Measurements from ENCODE around the gene ZNF580. TPM values are rescaled to one million over a fixed set of nuclear protein-coding genes. Genes with fewer than 3 reads are reported as not detected.

The ZNF580 gene
- total and polyA plus RNA-seq, 2 of the 13 experiments (the other 11 are each of a cell fraction or from before 2014, with no cell fraction given), result 4.4 to 6.0 TPM

DNA sequence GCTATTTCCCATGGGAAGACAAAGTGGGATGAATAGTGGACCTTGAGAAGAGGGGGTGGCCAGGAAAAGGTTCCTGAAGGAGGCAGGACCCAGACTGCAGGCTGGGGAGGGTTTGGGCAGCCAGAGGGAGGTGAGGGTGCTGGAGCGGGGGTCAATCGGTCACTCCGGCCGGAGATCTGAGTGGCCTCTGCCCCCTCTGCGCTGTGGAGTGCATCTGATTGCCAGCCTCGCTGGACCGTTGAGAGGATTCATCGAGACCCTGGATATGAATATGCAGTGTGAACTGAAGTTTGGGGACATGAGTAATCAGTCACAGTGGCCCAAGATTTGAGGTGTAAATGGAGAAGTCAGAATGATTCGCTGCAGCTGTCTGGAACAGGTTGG, 5.5 kb upstream of the ZNF580 start:
- Histone ChIP-seq H3K79me2 (ENCODE audit: insufficient read depth, low read length) (peaks cover 23% of the 10 kb centered on the region), H3K9ac (ENCODE audit: insufficient read depth, low read depth, low read length) (peak overlapping the region; percentile 99), H3K27ac (ENCODE audit: extremely low read length, insufficient read depth, low read length) (peak overlapping the region; percentile 86), H3K4me1 (ENCODE audit: insufficient read depth, low read length) (peaks cover 54% of the 10 kb centered on the region), H3K4me2 (ENCODE audit: low read depth, low read length) (peak overlapping the region; percentile 98), H2AFZ (ENCODE audit: low read length) (no peak overlapping the region), H3K4me3 (replicated peaks in 1 of 3; ENCODE audit: insufficient read depth in 1 of 3, low read depth in 2 of 3, low read length in 3 of 3) (peak overlapping the region; percentile 93 to 100 (median 94)), H3K9me3 (ENCODE audit: low read length) (no peaks in the 10 kb centered on the region), H3K27me3 (ENCODE audit: control insufficient read depth in 1 of 2, insufficient read depth in 2 of 2, low read length in 2 of 2) (no peaks in the 10 kb centered on the region; a peak in 1 of 5 replicates), H4K20me1 (ENCODE audit: insufficient read depth, low read length) (no peaks in the 10 kb centered on the region), H3K36me3 (replicated peaks in 1 of 2; ENCODE audit: control insufficient read depth in 1 of 2, insufficient read depth in 2 of 2, low read length in 2 of 2) (no peaks in the 10 kb centered on the region)
- 0% methylated on average over 9 of the region's 9 CpGs for WGBS (ENCODE audit: low lambda C conversion rate)
- intact Hi-C loops (cut with micrococcal nuclease; ENCODE audit: unreplicated experiment) (loop anchor here (1.0 to 10.0 kb wide), 2 partner anchors 51 to 116 kb away; partner anchors contain the start of gene ZNF579), in situ Hi-C loops (cut with HindIII; ENCODE audit: extremely low pct_ligation_motif_present, low pct_unique_long_range_greater_than_20kb) (no loop called here)
- ChIA-PET CTCF (ENCODE audit: low intra/inter-chr PET ratio, low total read pairs) (interaction anchor here (1.2 kb wide), 1 partner anchor 19 kb away, joined by 4 read pairs; no protein-coding TSS in a partner anchor), POLR2A (interaction anchor here (0.6 to 3.3 kb wide), 5 partner anchors 11 to 36 kb away, joined by 3 to 15 read pairs (median 4); partner anchors contain the start of genes FIZ1, U2AF2, ZNF784 and ZNF865)
- ATAC-seq, result no peak
- no peak for DNase-seq (ENCODE audit: low spot score)
- BruUV-seq (replicated peaks), result TSS peak; percentile 68
- FAIRE-seq, result no peak
- TF ChIP-seq HMG20A (CRISPR knock-in tag; IDR thresholded peaks at IDR 0.05; ENCODE audit: borderline replicate concordance) (no peak), SOX5 (CRISPR knock-in tag; IDR thresholded peaks at IDR 0.05; ENCODE audit: borderline replicate concordance) (no peak), ZNF337 (CRISPR knock-in tag; IDR thresholded peaks at IDR 0.05; ENCODE audit: borderline replicate concordance, low read depth) (0 out of 2 replicates have a peak, but pooled peaks have one; percentile 8), GATA4 (IDR thresholded peaks at IDR 0.05; ENCODE audit: borderline replicate concordance, low read depth) (no peak), SRSF9 (IDR thresholded peaks at IDR 0.05; ENCODE audit: borderline replicate concordance, insufficient read depth, low read depth, low read length, poor library complexity, severe bottlenecking) (no peak), NFIB (CRISPR knock-in tag; IDR thresholded peaks at IDR 0.05; ENCODE audit: borderline replicate concordance) (no peak), ZNF781 (CRISPR knock-in tag; IDR thresholded peaks at IDR 0.05; ENCODE audit: borderline replicate concordance, not compliant biosample characterization) (no peak), ZNF543 (CRISPR knock-in tag; IDR thresholded peaks at IDR 0.05) (peak; percentile 4; the same call in 1 of the 2 replicates)
- TF ChIP-seq, protein P1, sequence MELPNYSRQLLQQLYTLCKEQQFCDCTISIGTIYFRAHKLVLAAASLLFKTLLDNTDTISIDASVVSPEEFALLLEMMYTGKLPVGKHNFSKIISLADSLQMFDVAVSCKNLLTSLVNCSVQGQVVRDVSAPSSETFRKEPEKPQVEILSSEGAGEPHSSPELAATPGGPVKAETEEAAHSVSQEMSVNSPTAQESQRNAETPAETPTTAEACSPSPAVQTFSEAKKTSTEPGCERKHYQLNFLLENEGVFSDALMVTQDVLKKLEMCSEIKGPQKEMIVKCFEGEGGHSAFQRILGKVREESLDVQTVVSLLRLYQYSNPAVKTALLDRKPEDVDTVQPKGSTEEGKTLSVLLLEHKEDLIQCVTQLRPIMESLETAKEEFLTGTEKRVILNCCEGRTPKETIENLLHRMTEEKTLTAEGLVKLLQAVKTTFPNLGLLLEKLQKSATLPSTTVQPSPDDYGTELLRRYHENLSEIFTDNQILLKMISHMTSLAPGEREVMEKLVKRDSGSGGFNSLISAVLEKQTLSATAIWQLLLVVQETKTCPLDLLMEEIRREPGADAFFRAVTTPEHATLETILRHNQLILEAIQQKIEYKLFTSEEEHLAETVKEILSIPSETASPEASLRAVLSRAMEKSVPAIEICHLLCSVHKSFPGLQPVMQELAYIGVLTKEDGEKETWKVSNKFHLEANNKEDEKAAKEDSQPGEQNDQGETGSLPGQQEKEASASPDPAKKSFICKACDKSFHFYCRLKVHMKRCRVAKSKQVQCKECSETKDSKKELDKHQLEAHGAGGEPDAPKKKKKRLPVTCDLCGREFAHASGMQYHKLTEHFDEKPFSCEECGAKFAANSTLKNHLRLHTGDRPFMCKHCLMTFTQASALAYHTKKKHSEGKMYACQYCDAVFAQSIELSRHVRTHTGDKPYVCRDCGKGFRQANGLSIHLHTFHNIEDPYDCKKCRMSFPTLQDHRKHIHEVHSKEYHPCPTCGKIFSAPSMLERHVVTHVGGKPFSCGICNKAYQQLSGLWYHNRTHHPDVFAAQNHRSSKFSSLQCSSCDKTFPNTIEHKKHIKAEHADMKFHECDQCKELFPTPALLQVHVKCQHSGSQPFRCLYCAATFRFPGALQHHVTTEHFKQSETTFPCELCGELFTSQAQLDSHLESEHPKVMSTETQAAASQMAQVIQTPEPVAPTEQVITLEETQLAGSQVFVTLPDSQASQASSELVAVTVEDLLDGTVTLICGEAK (IDR thresholded peaks at IDR 0.05), result no peak
- TF ChIP-seq, protein P1 (CRISPR knock-in tag; IDR thresholded peaks at IDR 0.05), result no peak
- TF ChIP-seq, protein P2, sequence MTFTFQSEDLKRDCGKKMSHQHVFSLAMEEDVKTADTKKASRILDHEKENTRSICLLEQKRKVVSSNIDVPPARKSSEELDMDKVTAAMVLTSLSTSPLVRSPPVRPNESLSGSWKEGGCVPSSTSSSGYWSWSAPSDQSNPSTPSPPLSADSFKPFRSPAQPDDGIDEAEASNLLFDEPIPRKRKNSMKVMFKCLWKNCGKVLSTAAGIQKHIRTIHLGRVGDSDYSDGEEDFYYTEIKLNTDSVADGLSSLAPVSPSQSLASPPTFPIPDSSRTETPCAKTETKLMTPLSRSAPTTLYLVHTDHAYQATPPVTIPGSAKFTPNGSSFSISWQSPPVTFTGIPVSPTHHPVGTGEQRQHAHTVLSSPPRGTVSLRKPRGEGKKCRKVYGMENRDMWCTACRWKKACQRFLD (CRISPR knock-in tag; IDR thresholded peaks at IDR 0.05; ENCODE audit: borderline replicate concordance), result no peak
- TF ChIP-seq, protein P3, sequence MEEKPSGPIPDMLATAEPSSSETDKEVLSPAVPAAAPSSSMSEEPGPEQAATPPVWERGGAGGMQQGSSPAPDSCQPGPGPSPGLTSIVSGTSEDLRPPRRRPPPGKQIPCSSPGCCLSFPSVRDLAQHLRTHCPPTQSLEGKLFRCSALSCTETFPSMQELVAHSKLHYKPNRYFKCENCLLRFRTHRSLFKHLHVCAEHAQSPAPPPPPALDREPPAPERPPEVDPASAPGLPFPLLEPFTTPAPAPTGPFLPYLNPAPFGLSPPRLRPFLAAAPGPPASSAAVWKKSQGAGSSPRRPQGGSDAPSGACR (CRISPR knock-in tag; IDR thresholded peaks at IDR 0.05), result no peak
- TF ChIP-seq, protein P4, sequence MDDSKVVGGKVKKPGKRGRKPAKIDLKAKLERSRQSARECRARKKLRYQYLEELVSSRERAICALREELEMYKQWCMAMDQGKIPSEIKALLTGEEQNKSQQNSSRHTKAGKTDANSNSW (CRISPR knock-in tag; IDR thresholded peaks at IDR 0.05; ENCODE audit: borderline replicate concordance), result 0 out of 2 replicates have a peak, but pooled peaks have one; percentile 6
